Body of pancreas (tissue), 4 donors: Measurements from ENCODE around the gene BAG1.

Source experiments
- CTCF ChIP-seq, 7 experiments: fragments of 450-650 bp in 4 of 7; fragments of 200-600 bp in 3 of 7; sonication (generic) in 3 of 7; IDR thresholded peaks; one replicate each; pipeline ENCODE4 v1.5.1; 2016 to 2019; ENCODE audit warnings: antibody characterized with exemption in 7 of 7
- POLR2A ChIP-seq, 3 donors: fragments of 450-650 bp; IDR thresholded peaks; one replicate each; pipeline ENCODE4 v1.6.1; 2016; ENCODE audit warnings: antibody characterized with exemption in 3 of 3, mild to moderate bottlenecking in 2 of 3

GRCh38 chr9:33223696-33224095 lies 40.8 kb downstream of the BAG1 start:
- TF ChIP-seq CTCF (IDR thresholded peaks at IDR 0.05) (no peak), POLR2A (IDR thresholded peaks at IDR 0.05) (no peak)
